Esophagus squamous epithelium (tissue), 5 donors: ENCODE measurements around the gene ABCF3. TPM values are rescaled to one million over a fixed set of nuclear protein-coding genes. Genes with fewer than 3 reads are reported as not detected.

Source experiments
- DNase-seq: peaks from one replicate; lab custom pipeline; 2025; lab: John Stamatoyannopoulos, UW
- H3K27ac ChIP-seq, 4 donors: fragments of 200-600 bp; sonication (generic); one replicate each; pipeline ENCODE4 v1.5.1; 2016 to 2019; ENCODE audit warnings: mild to moderate bottlenecking in 1 of 4
- H3K27me3 ChIP-seq, 4 donors: fragments of 200-600 bp; sonication (generic); 1 replicate in 3 of 4; 2 replicates in 1 of 4; pipeline versions ENCODE4 v1.5.1 to v1.6.0; 2017 to 2021; ENCODE audit warnings: antibody characterized with exemption in 1 of 4
- H3K36me3 ChIP-seq, 3 donors: fragments of 200-600 bp; sonication (generic); one replicate each; pipeline ENCODE4 v1.5.1; 2016 to 2019
- H3K4me1 ChIP-seq, 3 donors: fragments of 200-600 bp; sonication (generic); one replicate each; pipeline ENCODE4 v1.5.1; 2017 to 2019
- H3K4me3 ChIP-seq, 4 donors: fragments of 200-600 bp; sonication (generic); 1 replicate in 3 of 4; 2 replicates in 1 of 4; pipeline ENCODE4 v1.5.1; 2016 to 2019; ENCODE audit warnings: mild to moderate bottlenecking in 2 of 4, moderate library complexity in 1 of 4
- H3K9me3 ChIP-seq, 3 donors: fragments of 200-600 bp; sonication (generic); one replicate each; pipeline ENCODE4 v1.5.1; 2016 to 2019
- POLR2A ChIP-seq, 4 donors: fragments of 450-650 bp; IDR thresholded peaks; one replicate each; pipeline ENCODE4 v1.6.1; 2017; ENCODE audit warnings: antibody characterized with exemption in 4 of 4, mild to moderate bottlenecking in 4 of 4, moderate library complexity in 3 of 4
- WGBS, 2 donors: methylation state at CpG; one replicate each; pipeline ENCODE4 v1.1.5; 2018; 5-methylcytosine and 5-hydroxymethylcytosine counted together
- intact Hi-C: fragments of 100-400 bp; cut with DNase I; formaldehyde crosslinking; loops from one replicate; pipeline ENCODE4 v1.15.0; 2022
- total RNA-seq, 4 donors: library from RNA; depleted of rRNA; stranded (reverse); fragments of >200 nt; gene quantifications; one replicate each; pipeline ENCODE4 v1.1.0, GENCODE V29; 2016
- TF ChIP-seq, protein P1 (sequence below), 6 experiments: fragments of 450-650 bp in 4 of 6; fragments of 200-600 bp in 2 of 6; sonication (generic) in 2 of 6; IDR thresholded peaks; one replicate each; pipeline ENCODE4 v1.5.1; 2016 to 2019; ENCODE audit warnings: antibody characterized with exemption in 6 of 6, mild to moderate bottlenecking in 4 of 6, moderate library complexity in 4 of 6
- donor health status: DM: yes; HTN: yes; CAD: no.

ABCF3 gene
- total RNA-seq, 4 donors from 2014 or later = 31.4 to 63.1 (median 40.5) TPM

DNA sequence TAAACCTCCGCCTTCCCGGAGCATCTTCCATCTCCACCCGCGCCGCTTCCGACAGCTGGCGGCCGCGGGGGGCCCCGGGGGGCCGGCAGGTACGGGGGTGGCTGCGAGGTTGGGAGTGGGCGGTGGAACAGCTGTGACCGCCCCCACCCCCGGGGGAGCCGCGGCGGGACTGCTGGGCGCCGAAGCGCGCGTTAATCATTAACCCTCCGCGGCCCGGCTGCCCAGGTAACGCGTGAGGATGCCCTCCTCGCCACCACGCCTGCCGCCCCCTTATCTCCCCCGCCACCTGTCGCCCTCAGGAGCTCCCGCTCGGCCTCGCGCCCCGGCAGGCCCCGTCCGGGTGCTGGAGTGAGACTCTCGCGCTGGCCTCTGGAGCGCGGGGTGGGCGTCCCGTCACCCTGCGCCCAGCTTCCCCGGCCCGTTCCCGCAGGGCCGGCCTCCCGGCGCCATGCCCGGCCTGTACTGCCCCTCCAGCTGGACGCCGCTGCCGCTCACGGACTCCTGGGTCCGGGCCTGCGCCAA lies 44.1 kb downstream of the ABCF3 start:
- no peaks in the 10 kb centered on the region for H3K36me3 ChIP-seq
- no CpG with 5 or more reads among the region's 61 CpGs for WGBS, 2 donors
- no peak for DNase-seq
- no peak overlapping the region for H3K27ac ChIP-seq
- no peaks in the 10 kb centered on the region for H3K9me3 ChIP-seq
- TF ChIP-seq, protein P1, sequence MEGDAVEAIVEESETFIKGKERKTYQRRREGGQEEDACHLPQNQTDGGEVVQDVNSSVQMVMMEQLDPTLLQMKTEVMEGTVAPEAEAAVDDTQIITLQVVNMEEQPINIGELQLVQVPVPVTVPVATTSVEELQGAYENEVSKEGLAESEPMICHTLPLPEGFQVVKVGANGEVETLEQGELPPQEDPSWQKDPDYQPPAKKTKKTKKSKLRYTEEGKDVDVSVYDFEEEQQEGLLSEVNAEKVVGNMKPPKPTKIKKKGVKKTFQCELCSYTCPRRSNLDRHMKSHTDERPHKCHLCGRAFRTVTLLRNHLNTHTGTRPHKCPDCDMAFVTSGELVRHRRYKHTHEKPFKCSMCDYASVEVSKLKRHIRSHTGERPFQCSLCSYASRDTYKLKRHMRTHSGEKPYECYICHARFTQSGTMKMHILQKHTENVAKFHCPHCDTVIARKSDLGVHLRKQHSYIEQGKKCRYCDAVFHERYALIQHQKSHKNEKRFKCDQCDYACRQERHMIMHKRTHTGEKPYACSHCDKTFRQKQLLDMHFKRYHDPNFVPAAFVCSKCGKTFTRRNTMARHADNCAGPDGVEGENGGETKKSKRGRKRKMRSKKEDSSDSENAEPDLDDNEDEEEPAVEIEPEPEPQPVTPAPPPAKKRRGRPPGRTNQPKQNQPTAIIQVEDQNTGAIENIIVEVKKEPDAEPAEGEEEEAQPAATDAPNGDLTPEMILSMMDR (IDR thresholded peaks at IDR 0.05) = no peak
- TF ChIP-seq POLR2A (IDR thresholded peaks at IDR 0.05) = no peak
- peaks cover 12 to 99% (median 13%) of the 10 kb centered on the region in 4 donors for H3K27me3 ChIP-seq
- H3K4me1 ChIP-seq = peaks cover 9 to 36% (median 21%) of the 10 kb centered on the region in 3 donors
- H3K4me3 ChIP-seq = peak overlapping the region; percentile 27 to 67 (median 46)
- intact Hi-C loops = no loop called here

- Histone ChIP-seq H3K27me3 (peaks cover 12 to 94% (median 13%) of the 10 kb centered on the region in 4 donors), H3K4me1 (peaks cover 9 to 36% (median 21%) of the 10 kb centered on the region in 3 donors), H3K9me3 (no peaks in the 10 kb centered on the region), H3K4me3 (peak overlapping the region; percentile 27 to 67 (median 46)), H3K36me3 (no peaks in the 10 kb centered on the region), H3K27ac (no peak overlapping the region)
- WGBS, 2 donors = 18 to 29% methylated on average over 9 of the region's 79 CpGs
- intact Hi-C loops = no loop called here
- TF ChIP-seq POLR2A (IDR thresholded peaks at IDR 0.05) = no peak
- TF ChIP-seq, protein P1 (IDR thresholded peaks at IDR 0.05) = no peak
- no peak for DNase-seq
Measured at GRCh38 chr3:184230603-184231528, 44.9 kb downstream of the ABCF3 start.

DNA sequence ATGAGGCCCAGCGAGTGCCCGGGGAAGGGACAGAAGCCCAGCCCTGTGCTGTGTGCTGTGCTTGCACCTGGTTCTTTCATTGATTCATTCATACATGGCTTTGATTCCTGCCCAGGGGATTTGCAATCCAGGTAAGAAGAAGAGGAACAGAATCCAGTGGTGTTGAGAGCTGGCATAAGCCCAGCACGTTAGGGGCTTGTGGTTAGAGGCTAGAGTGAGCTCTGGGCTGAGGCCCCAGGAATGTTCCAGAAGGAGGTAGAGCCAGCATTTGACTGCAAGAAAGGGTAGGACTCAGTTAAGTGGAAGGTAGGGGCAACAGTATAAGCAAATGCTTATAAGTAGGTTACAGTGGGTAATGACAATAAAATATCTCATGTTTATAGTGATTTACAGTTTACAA lies 45.7 kb downstream of the ABCF3 start:
- Histone ChIP-seq H3K4me3 (no peak overlapping the region), H3K9me3 (no peaks in the 10 kb centered on the region), H3K36me3 (no peaks in the 10 kb centered on the region), H3K27ac (no peak overlapping the region), H3K27me3 (peaks cover 12 to 95% (median 13%) of the 10 kb centered on the region in 4 donors), H3K4me1 (peaks cover 9 to 36% (median 21%) of the 10 kb centered on the region in 3 donors)
- DNase-seq = no peak
- no peak for TF ChIP-seq POLR2A (IDR thresholded peaks at IDR 0.05)
- TF ChIP-seq, protein P1 (IDR thresholded peaks at IDR 0.05) = no peak
- WGBS, 2 donors = 17 to 19% methylated on average over 1 to 3 of the region's 3 CpGs
- intact Hi-C loops = no loop called here

DNA sequence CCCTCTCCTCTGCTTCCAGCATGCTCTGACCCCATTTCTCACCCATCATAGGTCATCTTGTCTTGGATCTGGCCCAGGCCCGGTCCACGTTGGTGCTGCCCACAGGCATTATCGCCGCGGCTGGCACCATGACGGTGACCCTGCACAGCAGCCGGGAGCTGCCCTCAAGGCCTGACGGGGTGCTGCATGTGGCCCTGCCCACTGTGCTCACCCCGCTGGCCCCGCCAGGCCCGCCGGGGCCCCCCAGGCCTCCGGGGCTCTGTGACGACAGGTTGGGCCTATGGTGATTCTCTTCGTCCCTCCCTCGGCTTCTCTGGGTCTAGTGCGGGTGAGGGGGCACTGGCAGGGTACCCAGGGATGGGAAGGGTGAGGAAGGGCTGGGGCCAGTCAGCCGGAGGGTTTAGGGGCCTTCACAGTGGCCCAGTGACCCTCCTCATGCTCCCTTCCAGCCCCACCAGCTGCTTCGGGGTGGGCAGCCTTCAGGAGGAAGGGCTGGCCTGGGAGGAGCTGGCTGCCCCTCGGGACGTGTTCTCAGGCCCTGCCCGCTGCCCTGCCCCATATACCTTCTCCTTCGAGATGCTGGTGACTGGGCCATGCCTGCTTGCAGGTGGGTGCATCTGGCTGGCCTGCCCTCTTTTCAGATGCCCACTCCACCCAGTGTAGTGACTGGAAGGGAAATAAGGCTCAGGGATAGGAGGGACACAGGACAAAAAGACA lies 47.3 kb downstream of the ABCF3 start:
- no peak for TF ChIP-seq POLR2A (IDR thresholded peaks at IDR 0.05)
- TF ChIP-seq, protein P1 (IDR thresholded peaks at IDR 0.05) = no peak
- Histone ChIP-seq H3K9me3 (no peaks in the 10 kb centered on the region), H3K4me1 (peaks cover 9 to 36% (median 21%) of the 10 kb centered on the region in 3 donors), H3K4me3 (no peak overlapping the region), H3K27me3 (peaks cover 12 to 87% (median 13%) of the 10 kb centered on the region in 4 donors), H3K36me3 (no peaks in the 10 kb centered on the region), H3K27ac (no peak overlapping the region)
- DNase-seq = no peak
- intact Hi-C loops = no loop called here
- 68 to 75% methylated on average over 2 to 6 of the region's 23 CpGs for WGBS, 2 donors
